Mammary epithelial cell (primary cell): Measurements from ENCODE around the gene DEDD.

Experiments
- EZH2 ChIP-seq: IDR thresholded peaks from 2 replicates; pipeline ENCODE4 v1.6.1; 2012; ENCODE audit warnings: low read length, inconsistent platforms, borderline replicate concordance
- TF ChIP-seq, protein P1 (sequence below), 2 donors: IDR thresholded peaks in 1 of 2; conservative IDR thresholded peaks in 1 of 2; 2 replicates each; pipeline ENCODE4 v1.5.1; 2011 to 2012; ENCODE audit warnings: inconsistent platforms in 2 of 2, low read length in 2 of 2, mild to moderate bottlenecking in 2 of 2, control low read depth in 1 of 2, low read depth in 1 of 2; ENCODE audit not compliant: insufficient read depth in 1 of 2; ENCODE audit errors: extremely low read depth in 1 of 2

DNA sequence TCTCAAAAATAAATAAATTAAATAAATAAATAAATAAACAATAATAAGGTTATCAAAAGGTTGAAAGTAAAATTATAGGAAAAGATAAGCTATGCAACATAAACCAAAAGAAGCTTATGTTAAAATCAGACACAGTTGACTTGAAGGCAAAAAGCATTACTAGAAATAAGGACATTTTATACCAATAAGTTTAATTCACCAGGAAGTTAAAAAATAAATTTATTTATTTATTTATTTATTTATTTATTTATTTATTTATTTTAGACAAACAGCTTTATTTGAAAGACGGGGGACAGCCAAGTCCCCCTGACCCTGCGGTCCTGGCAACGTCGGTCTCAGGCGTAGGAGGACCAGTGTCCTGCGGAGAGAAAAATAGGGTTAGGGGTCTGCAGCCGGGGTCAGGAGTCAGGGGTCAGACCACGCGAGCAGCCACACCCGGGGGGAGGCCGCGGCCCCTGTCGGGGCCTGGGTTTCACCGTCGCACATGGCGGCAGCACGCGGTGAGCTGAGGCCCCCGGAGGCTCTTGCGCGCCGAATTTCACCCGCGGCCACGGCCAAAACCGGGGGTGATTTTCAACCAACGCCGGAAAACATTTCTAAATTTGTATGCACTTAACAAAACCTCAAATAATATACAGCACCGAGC, 8.4 kb upstream of the DEDD start:
- TF ChIP-seq, protein P1, sequence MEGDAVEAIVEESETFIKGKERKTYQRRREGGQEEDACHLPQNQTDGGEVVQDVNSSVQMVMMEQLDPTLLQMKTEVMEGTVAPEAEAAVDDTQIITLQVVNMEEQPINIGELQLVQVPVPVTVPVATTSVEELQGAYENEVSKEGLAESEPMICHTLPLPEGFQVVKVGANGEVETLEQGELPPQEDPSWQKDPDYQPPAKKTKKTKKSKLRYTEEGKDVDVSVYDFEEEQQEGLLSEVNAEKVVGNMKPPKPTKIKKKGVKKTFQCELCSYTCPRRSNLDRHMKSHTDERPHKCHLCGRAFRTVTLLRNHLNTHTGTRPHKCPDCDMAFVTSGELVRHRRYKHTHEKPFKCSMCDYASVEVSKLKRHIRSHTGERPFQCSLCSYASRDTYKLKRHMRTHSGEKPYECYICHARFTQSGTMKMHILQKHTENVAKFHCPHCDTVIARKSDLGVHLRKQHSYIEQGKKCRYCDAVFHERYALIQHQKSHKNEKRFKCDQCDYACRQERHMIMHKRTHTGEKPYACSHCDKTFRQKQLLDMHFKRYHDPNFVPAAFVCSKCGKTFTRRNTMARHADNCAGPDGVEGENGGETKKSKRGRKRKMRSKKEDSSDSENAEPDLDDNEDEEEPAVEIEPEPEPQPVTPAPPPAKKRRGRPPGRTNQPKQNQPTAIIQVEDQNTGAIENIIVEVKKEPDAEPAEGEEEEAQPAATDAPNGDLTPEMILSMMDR (conservative IDR thresholded peaks at IDR 0.05 in 1 of 2, IDR thresholded peaks at IDR 0.05 in 1 of 2; ENCODE audit: extremely low read depth in 1 of 2, insufficient read depth in 1 of 2, low read depth in 1 of 2, low read length in 2 of 2) = no peak
- no peak for TF ChIP-seq EZH2
